Measurements from ENCODE around the gene ESPNL.

The ESPNL gene

DNA sequence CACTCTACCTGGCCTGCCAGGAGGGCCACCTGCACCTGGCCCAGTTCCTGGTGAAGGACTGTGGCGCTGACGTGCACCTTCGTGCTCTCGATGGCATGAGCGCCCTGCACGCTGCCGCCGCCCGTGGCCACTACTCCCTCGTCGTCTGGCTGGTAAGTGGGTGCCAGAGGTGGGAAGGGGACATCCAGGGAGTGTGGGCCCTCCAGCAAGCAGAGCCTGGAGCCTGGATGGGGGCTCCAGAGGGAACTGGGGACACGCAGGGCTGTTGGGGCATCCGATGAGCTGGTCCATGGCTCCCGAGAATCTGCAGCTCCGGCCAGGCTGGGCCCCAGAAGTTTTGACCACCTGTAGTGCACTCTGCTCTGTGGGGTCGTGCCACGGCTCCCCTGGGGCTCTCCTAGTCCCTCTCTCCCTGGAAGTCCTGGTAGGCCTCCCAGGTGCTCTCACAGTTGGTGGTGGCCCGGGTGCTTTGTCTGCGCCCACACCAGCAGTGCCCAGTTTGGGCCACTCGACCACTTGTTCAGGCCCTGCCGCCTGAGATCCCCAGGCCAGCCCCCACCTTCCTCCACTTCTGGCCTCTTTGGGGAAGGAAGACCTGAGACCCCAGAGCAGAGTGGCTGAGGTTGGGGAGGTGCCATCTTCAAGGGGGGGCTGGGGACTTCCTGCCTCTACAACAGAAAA lies 4.7 kb downstream of the ESPNL start:
- no peaks in the 10 kb centered on the region for H3K9me2 ChIP-seq (replicated peaks; ENCODE audit: low read depth, low read length)
- no peaks in the 10 kb centered on the region for H3K9me3 ChIP-seq (ENCODE audit: insufficient read depth, low read depth, low read length)
- no peak overlapping the region for H3K4me2 ChIP-seq (ENCODE audit: low read depth, low read length, poor library complexity, severe bottlenecking)
- H3K79me2 ChIP-seq (ENCODE audit: insufficient read depth, low read length): no peaks in the 10 kb centered on the region
- no peaks in the 10 kb centered on the region for H3F3A ChIP-seq (ENCODE audit: low read depth)
- no peak overlapping the region for H3K4me3 ChIP-seq (ENCODE audit: low read length, poor library complexity, severe bottlenecking)
- H3K9ac ChIP-seq (ENCODE audit: low read depth, low read length, poor library complexity, severe bottlenecking): peak overlapping the region; percentile 22
- TF ChIP-seq EZH2phosphoT487 (IDR thresholded peaks at IDR 0.05; ENCODE audit: borderline replicate concordance) (no peak), CTCF (conservative IDR thresholded peaks at IDR 0.05; ENCODE audit: low read length) (no peak)
- no peak overlapping the region for H2AFZ ChIP-seq (ENCODE audit: low read length)
- H3K27me3 ChIP-seq (ENCODE audit: insufficient read depth, low read length, poor library complexity, severe bottlenecking): no peaks in the 10 kb centered on the region
- no peaks in the 10 kb centered on the region for H3K36me3 ChIP-seq (ENCODE audit: insufficient read depth, low read length)
- no peaks in the 10 kb centered on the region for H4K20me1 ChIP-seq (ENCODE audit: insufficient read depth, low read length, poor library complexity, severe bottlenecking)
- peaks cover 48% of the 10 kb centered on the region for H3K4me1 ChIP-seq (ENCODE audit: insufficient read depth, low read length, poor library complexity, severe bottlenecking)

- Histone ChIP-seq H3F3A (ENCODE audit: low read depth) (no peaks in the 10 kb centered on the region), H2AFZ (ENCODE audit: low read length) (no peak overlapping the region), H3K4me1 (ENCODE audit: insufficient read depth, low read length, poor library complexity, severe bottlenecking) (peaks cover 48% of the 10 kb centered on the region), H4K20me1 (ENCODE audit: insufficient read depth, low read length, poor library complexity, severe bottlenecking) (no peaks in the 10 kb centered on the region), H3K4me2 (ENCODE audit: low read depth, low read length, poor library complexity, severe bottlenecking) (no peak overlapping the region), H3K9me3 (ENCODE audit: insufficient read depth, low read depth, low read length) (no peaks in the 10 kb centered on the region), H3K4me3 (ENCODE audit: low read length, poor library complexity, severe bottlenecking) (no peak overlapping the region), H3K27me3 (ENCODE audit: insufficient read depth, low read length, poor library complexity, severe bottlenecking) (no peaks in the 10 kb centered on the region), H3K79me2 (ENCODE audit: insufficient read depth, low read length) (no peaks in the 10 kb centered on the region), H3K36me3 (ENCODE audit: insufficient read depth, low read length) (no peaks in the 10 kb centered on the region), H3K9ac (ENCODE audit: low read depth, low read length, poor library complexity, severe bottlenecking) (no peak overlapping the region), H3K9me2 (replicated peaks; ENCODE audit: low read depth, low read length) (no peaks in the 10 kb centered on the region)
- no peak for TF ChIP-seq CTCF (conservative IDR thresholded peaks at IDR 0.05; ENCODE audit: low read length)
- no peak for TF ChIP-seq EZH2phosphoT487 (IDR thresholded peaks at IDR 0.05; ENCODE audit: borderline replicate concordance)
Measured at GRCh38 chr2:238105506-238106338, 5.6 kb downstream of the ESPNL start.

DNA sequence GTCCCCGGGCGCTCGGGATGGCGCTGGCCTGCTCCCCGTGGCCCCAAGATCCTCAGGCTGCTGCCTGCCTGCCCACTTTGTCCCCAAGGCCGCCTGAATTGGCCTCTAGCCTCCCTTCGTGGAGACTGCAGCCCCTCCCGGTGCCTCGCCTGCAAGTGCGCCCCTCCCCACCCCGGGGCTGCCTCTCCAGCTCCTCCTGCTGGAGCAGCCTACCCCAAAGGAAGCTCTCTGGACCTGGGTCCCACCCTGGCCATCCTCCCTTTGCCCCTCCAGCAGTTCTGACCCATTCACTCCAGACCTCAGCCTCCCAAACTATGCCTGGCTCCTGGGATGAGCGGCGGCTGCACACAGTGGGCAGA lies 6.2 kb downstream of the ESPNL start:
- H3F3A ChIP-seq (ENCODE audit: low read depth): no peaks in the 10 kb centered on the region
- H3K36me3 ChIP-seq (ENCODE audit: insufficient read depth, low read length): no peaks in the 10 kb centered on the region
- no peaks in the 10 kb centered on the region for H4K20me1 ChIP-seq (ENCODE audit: insufficient read depth, low read length, poor library complexity, severe bottlenecking)
- H3K4me1 ChIP-seq (ENCODE audit: insufficient read depth, low read length, poor library complexity, severe bottlenecking): peaks cover 48% of the 10 kb centered on the region
- H3K9me2 ChIP-seq (replicated peaks; ENCODE audit: low read depth, low read length): no peaks in the 10 kb centered on the region
- H2AFZ ChIP-seq (ENCODE audit: low read length): no peak overlapping the region
- H3K27me3 ChIP-seq (ENCODE audit: insufficient read depth, low read length, poor library complexity, severe bottlenecking): no peaks in the 10 kb centered on the region
- no peaks in the 10 kb centered on the region for H3K9me3 ChIP-seq (ENCODE audit: insufficient read depth, low read depth, low read length)
- H3K4me2 ChIP-seq (ENCODE audit: low read depth, low read length, poor library complexity, severe bottlenecking): no peak overlapping the region
- TF ChIP-seq EZH2phosphoT487 (IDR thresholded peaks at IDR 0.05; ENCODE audit: borderline replicate concordance) (no peak), CTCF (conservative IDR thresholded peaks at IDR 0.05; ENCODE audit: low read length) (peak; percentile 23; the same call in 1 of the 2 replicates)
- H3K4me3 ChIP-seq (ENCODE audit: low read length, poor library complexity, severe bottlenecking): no peak overlapping the region
- no peaks in the 10 kb centered on the region for H3K79me2 ChIP-seq (ENCODE audit: insufficient read depth, low read length)
- H3K9ac ChIP-seq (ENCODE audit: low read depth, low read length, poor library complexity, severe bottlenecking): peak overlapping the region; percentile 48
